SU-DHL-6 (cell line): ENCODE results near the gene SCRN1.

Experiments
- H2AFZ ChIP-seq: fragments of 200-600 bp; sonication (generic); 2 replicates; pipeline ENCODE4 v1.6.1; 2014; ENCODE audit warnings: low read depth, mild to moderate bottlenecking, moderate library complexity, mixed read lengths, antibody characterized with exemption, low read length; ENCODE audit not compliant: severe bottlenecking
- H3F3A ChIP-seq: fragments of 200-600 bp; shearing (Covaris generic); 2 replicates; pipeline ENCODE4 v1.6.0; 2016; ENCODE audit warnings: antibody characterized with exemption, mild to moderate bottlenecking; ENCODE audit not compliant: insufficient read depth
- H3K27ac ChIP-seq: fragments of 200-600 bp; sonication (generic); 2 replicates; pipeline ENCODE4 v1.5.1; 2016; ENCODE audit warnings: low read depth, mild to moderate bottlenecking, low read length, moderate library complexity, mixed read lengths
- H3K27me3 ChIP-seq: fragments of 200-600 bp; sonication (generic), shearing (Covaris generic); 2 replicates; pipeline ENCODE4 v1.6.0; 2014; ENCODE audit warnings: mild to moderate bottlenecking, low read length
- H3K36me3 ChIP-seq: fragments of 200-600 bp; sonication (generic); 2 replicates; pipeline ENCODE4 v1.6.1; 2014; ENCODE audit warnings: mild to moderate bottlenecking, low read length, mixed read lengths
- H3K4me2 ChIP-seq: fragments of 300-600, 200-600 bp; shearing (Covaris generic), sonication (generic); 2 replicates; pipeline ENCODE4 v1.6.0; 2014; ENCODE audit warnings: low read length, low read depth, mild to moderate bottlenecking; ENCODE audit not compliant: poor library complexity, severe bottlenecking
- H3K4me3 ChIP-seq: fragments of 200-600 bp; sonication (generic); 2 replicates; pipeline ENCODE4 v1.5.1; 2014; ENCODE audit warnings: antibody characterized with exemption, low read length, mild to moderate bottlenecking, mixed read lengths; ENCODE audit not compliant: insufficient read depth, poor library complexity, severe bottlenecking
- H3K79me2 ChIP-seq: fragments of 200-600 bp; sonication (generic); 2 replicates; pipeline ENCODE4 v1.6.1; 2014; ENCODE audit warnings: mild to moderate bottlenecking, low read length, moderate library complexity; ENCODE audit not compliant: insufficient read depth
- H3K9ac ChIP-seq: fragments of 200-600 bp; sonication (generic); 2 replicates; pipeline ENCODE4 v1.7.0; 2014; ENCODE audit warnings: mild to moderate bottlenecking, low read length
- H3K9me2 ChIP-seq: fragments of 200-600 bp; sonication (generic); replicated peaks from 2 replicates; pipeline ENCODE4 v1.6.1; 2014; ENCODE audit warnings: low read length; ENCODE audit not compliant: insufficient read depth
- H3K9me3 ChIP-seq: fragments of 200-600 bp; sonication (generic); 2 replicates; pipeline ENCODE4 v1.6.1; 2014; ENCODE audit warnings: low read length, mixed read lengths; ENCODE audit not compliant: insufficient read depth
- H4K20me1 ChIP-seq: fragments of 200-600 bp; sonication (generic); 2 replicates; pipeline ENCODE4 v1.6.1; 2014; ENCODE audit warnings: low read depth, mild to moderate bottlenecking, antibody characterized with exemption, low read length, moderate library complexity, mixed read lengths
- CTCF ChIP-seq: fragments of 200-600 bp; sonication (generic); IDR thresholded peaks from one replicate; pipeline ENCODE4 v1.5.1; 2017; ENCODE audit warnings: antibody characterized with exemption, mild to moderate bottlenecking, low read length, moderate library complexity; ENCODE audit not compliant: insufficient read depth, poor library complexity, severe bottlenecking
- EZH2phosphoT487 ChIP-seq: fragments of 200-600 bp; sonication (generic), shearing (Covaris generic); conservative IDR thresholded peaks from 2 replicates; pipeline ENCODE4 v1.6.1; 2018; ENCODE audit warnings: mild to moderate bottlenecking, antibody characterized with exemption, low read length, moderate library complexity, mixed read lengths

SCRN1 gene

GRCh38 chr7:29885626-29886025 lies 104.0 kb downstream of the SCRN1 start:
- Histone ChIP-seq H3K9me2 (no peaks in the 10 kb centered on the region), H3K27me3 (no peaks in the 10 kb centered on the region), H2AFZ (no peak overlapping the region), H3K79me2 (no peaks in the 10 kb centered on the region), H3K36me3 (no peaks in the 10 kb centered on the region), H3K9me3 (no peaks in the 10 kb centered on the region), H3K9ac (no peak overlapping the region), H3F3A (no peaks in the 10 kb centered on the region), H3K4me2 (no peak overlapping the region), H4K20me1 (no peaks in the 10 kb centered on the region), H3K27ac (no peak overlapping the region), H3K4me3 (no peak overlapping the region)
- TF ChIP-seq CTCF (no peak), EZH2phosphoT487 (no peak)

GRCh38 chr7:29884399-29885272 lies 105.0 kb downstream of the SCRN1 start:
- Histone ChIP-seq H3K9me2 (no peaks in the 10 kb centered on the region), H3F3A (no peaks in the 10 kb centered on the region), H2AFZ (no peak overlapping the region), H3K4me3 (no peak overlapping the region), H3K36me3 (no peaks in the 10 kb centered on the region), H4K20me1 (no peaks in the 10 kb centered on the region), H3K9me3 (no peaks in the 10 kb centered on the region), H3K27ac (no peak overlapping the region), H3K4me2 (no peak overlapping the region), H3K79me2 (no peaks in the 10 kb centered on the region), H3K9ac (no peak overlapping the region), H3K27me3 (no peaks in the 10 kb centered on the region)
- no peak for TF ChIP-seq CTCF
- TF ChIP-seq EZH2phosphoT487: no peak

- Histone ChIP-seq H3K79me2 (no peaks in the 10 kb centered on the region), H3K27me3 (no peaks in the 10 kb centered on the region), H3K4me3 (no peak overlapping the region), H3K9me2 (no peaks in the 10 kb centered on the region), H3K9ac (no peak overlapping the region), H3K36me3 (no peaks in the 10 kb centered on the region), H3F3A (no peaks in the 10 kb centered on the region), H3K27ac (no peak overlapping the region), H2AFZ (no peak overlapping the region), H3K9me3 (no peaks in the 10 kb centered on the region), H3K4me2 (no peak overlapping the region), H4K20me1 (no peaks in the 10 kb centered on the region)
- TF ChIP-seq CTCF (no peak), EZH2phosphoT487 (no peak)
Measured at GRCh38 chr7:29883462-29884398, 105.9 kb downstream of the SCRN1 start.
